Activated effector memory CD4-positive, alpha-beta T cell treated with anti-CD3 and anti-CD28 coated beads, Interleukin-2, amount 50 U/mL, for 16 hours (primary cell): Measurements from ENCODE around the gene MYL6B.

ENCODE experiments used
- DNase-seq: peaks from one replicate; pipeline ENCODE4 v3.0.0-alpha.2; 2020

Gene MYL6B

GRCh38 chr12:56124133-56124532, 28.3 kb upstream of the MYL6B start:
- no peak for DNase-seq

GRCh38 chr12:56126732-56127239, 25.6 kb upstream of the MYL6B start:
- DNase-seq: no peak

- no peak for DNase-seq
These were observed 24.9 kb upstream of the MYL6B start for GRCh38 chr12:56127485-56127887.

- DNase-seq: peak; percentile 98
These were observed 24.3 kb upstream of the MYL6B start, which contains the start of gene ESYT1 for GRCh38 chr12:56127888-56128669. Gene ESYT1 (plus strand): TSS chr12:56128267. CDS start chr12:56128320, 53 bp downstream.

GRCh38 chr12:56128670-56129205, 23.6 kb upstream of the MYL6B start:
- DNase-seq: no peak

- peak; percentile 90 for DNase-seq
These were observed 23.0 kb upstream of the MYL6B start for GRCh38 chr12:56129206-56129941.

- no peak for DNase-seq
These were observed 22.4 kb upstream of the MYL6B start for GRCh38 chr12:56129942-56130495.

- DNase-seq: no peak
These were observed 21.5 kb upstream of the MYL6B start for GRCh38 chr12:56130876-56131275.

GRCh38 chr12:56134897-56135296, 17.5 kb upstream of the MYL6B start:
- DNase-seq: no peak

- peak; percentile 58 for DNase-seq
These were observed 14.4 kb upstream of the MYL6B start for GRCh38 chr12:56137853-56138571.

GRCh38 chr12:56141946-56142784, 10.2 kb upstream of the MYL6B start:
- no peak for DNase-seq

GRCh38 chr12:56143217-56143616, 9.2 kb upstream of the MYL6B start:
- DNase-seq: no peak

GRCh38 chr12:56143870-56144269, 8.5 kb upstream of the MYL6B start:
- DNase-seq: no peak

GRCh38 chr12:56145217-56145616, 7.2 kb upstream of the MYL6B start:
- DNase-seq: no peak

GRCh38 chr12:56146492-56147460, 5.6 kb upstream of the MYL6B start:
- no peak for DNase-seq

GRCh38 chr12:56150563-56150962, 1.8 kb upstream of the MYL6B start:
- DNase-seq: no peak

GRCh38 chr12:56151672-56152131, 685 bp upstream of the MYL6B start:
- DNase-seq: peak; percentile 88

GRCh38 chr12:56152756-56153677, 630 bp downstream of the MYL6B start:
- no peak for DNase-seq

GRCh38 chr12:56153678-56154065, 1.3 kb downstream of the MYL6B start:
- DNase-seq: no peak
